GM04504 (cell line): ENCODE data around the gene ACOXL.
"Not testable (repeated sequence)": the region's sequence is repeated elsewhere in the genome, so short reads cannot be mapped to it uniquely, and the experiment has no call there.

Source experiments
- DNase-seq: peaks from one replicate; pipeline ENCODE4 v3.0.0-alpha.2; 2012; ENCODE audit warnings: low read depth

ACOXL gene

GRCh38 chr2:110855841-110856240, 123.5 kb downstream of the ACOXL start:
- DNase-seq = not testable (repeated sequence)

- no peak for DNase-seq
Observed at GRCh38 chr2:110858135-110858725, 125.9 kb downstream of the ACOXL start.

GRCh38 chr2:110858993-110859701, 126.8 kb downstream of the ACOXL start:
- no peak for DNase-seq

- no peak for DNase-seq
Observed at GRCh38 chr2:110860630-110861029, 128.3 kb downstream of the ACOXL start.

- DNase-seq = no peak
Observed at GRCh38 chr2:110861616-110862260, 129.4 kb downstream of the ACOXL start.

- no peak for DNase-seq
Observed at GRCh38 chr2:110863726-110864125, 131.4 kb downstream of the ACOXL start.

- DNase-seq = no peak
Observed at GRCh38 chr2:110864176-110864575, 131.8 kb downstream of the ACOXL start.

- no peak for DNase-seq
Observed at GRCh38 chr2:110864731-110865130, 132.4 kb downstream of the ACOXL start.

GRCh38 chr2:110865188-110865587, 132.8 kb downstream of the ACOXL start:
- DNase-seq = no peak

GRCh38 chr2:110866045-110866444, 133.7 kb downstream of the ACOXL start:
- DNase-seq = no peak

GRCh38 chr2:110866466-110866865, 134.1 kb downstream of the ACOXL start:
- DNase-seq = no peak

GRCh38 chr2:110867078-110867477, 134.7 kb downstream of the ACOXL start:
- DNase-seq = no peak

GRCh38 chr2:110868971-110869370, 136.6 kb downstream of the ACOXL start:
- DNase-seq = no peak

- DNase-seq = no peak
Observed at GRCh38 chr2:110869472-110870446, 137.4 kb downstream of the ACOXL start.

- DNase-seq = no peak
Observed at GRCh38 chr2:110870545-110870944, 138.2 kb downstream of the ACOXL start.

GRCh38 chr2:110871637-110872036, 139.3 kb downstream of the ACOXL start:
- DNase-seq = no peak

- no peak for DNase-seq
Observed at GRCh38 chr2:110872521-110872920, 140.1 kb downstream of the ACOXL start.

- no peak for DNase-seq
Observed at GRCh38 chr2:110873056-110873502, 140.7 kb downstream of the ACOXL start.

GRCh38 chr2:110873597-110874452, 141.5 kb downstream of the ACOXL start:
- no peak for DNase-seq

- DNase-seq = no peak
Observed at GRCh38 chr2:110874453-110875383, 142.3 kb downstream of the ACOXL start.
